ENCODE data around the gene IFI27L1.

GRCh38 chr14:94097091-94097490, 16.0 kb downstream of the IFI27L1 start:
- no peak for TF ChIP-seq POLR2A (IDR thresholded peaks at IDR 0.05; ENCODE audit: low read depth, low read length)
- no peak for TF ChIP-seq POLR2AphosphoS5 (IDR thresholded peaks at IDR 0.05; ENCODE audit: low read depth, low read length)
- TF ChIP-seq TAF1 (IDR thresholded peaks at IDR 0.05; ENCODE audit: low read depth, low read length) = no peak
- TF ChIP-seq SPI1 (IDR thresholded peaks at IDR 0.05; ENCODE audit: low read depth, low read length) = no peak

Measured in GM12891 (cell line).